GM18858 (cell line): Measurements from ENCODE around the gene IL2RG.

Experiments used
- ATAC-seq: cut with Tn5 transposase; IDR thresholded peaks from one replicate; pipeline ENCODE4 v1.9.1; 2021; ENCODE audit not compliant: unreplicated experiment

Gene IL2RG

GRCh38 chrX:71109051-71109450, 2.3 kb downstream of the IL2RG start:
- no peak for ATAC-seq

- no peak for ATAC-seq
Observed at GRCh38 chrX:71107762-71108360, 3.5 kb downstream of the IL2RG start.

GRCh38 chrX:71107245-71107644, 4.1 kb downstream of the IL2RG start:
- ATAC-seq: no peak

GRCh38 chrX:71106427-71106826, 5.0 kb downstream of the IL2RG start, which contains the start of gene CXorf65:
Gene CXorf65, minus strand, starts transcription at chrX:71106740. Its CDS starts 184 bp downstream, at chrX:71106556.
- ATAC-seq: no peak

- ATAC-seq: no peak
Observed at GRCh38 chrX:71105628-71106027, 5.7 kb downstream of the IL2RG start.

GRCh38 chrX:71103110-71103983, 8.0 kb downstream of the IL2RG start:
- ATAC-seq: no peak

- no peak for ATAC-seq
Observed at GRCh38 chrX:71102292-71102691, 9.1 kb downstream of the IL2RG start.

GRCh38 chrX:71100581-71101505, 10.5 kb downstream of the IL2RG start:
- no peak for ATAC-seq

GRCh38 chrX:71099736-71100135, 11.6 kb downstream of the IL2RG start:
- no peak for ATAC-seq

GRCh38 chrX:71098951-71099506, 12.3 kb downstream of the IL2RG start:
- no peak for ATAC-seq

- ATAC-seq: no peak
Observed at GRCh38 chrX:71098302-71098701, 13.1 kb downstream of the IL2RG start.

- no peak for ATAC-seq
Observed at GRCh38 chrX:71096760-71097032, 14.7 kb downstream of the IL2RG start.

- ATAC-seq: no peak
Observed at GRCh38 chrX:71095981-71096759, 15.2 kb downstream of the IL2RG start.

GRCh38 chrX:71095555-71095980, 15.8 kb downstream of the IL2RG start, which contains the start of gene FOXO4:
Gene FOXO4, plus strand, starts transcription at chrX:71095851. Its CDS starts 678 bp downstream, at chrX:71096529.
- ATAC-seq: peak; percentile 84

- no peak for ATAC-seq
Observed at GRCh38 chrX:71095033-71095432, 16.3 kb downstream of the IL2RG start.

- ATAC-seq: no peak
Observed at GRCh38 chrX:71091263-71091662, 20.1 kb downstream of the IL2RG start.

GRCh38 chrX:71085900-71086299, 25.5 kb downstream of the IL2RG start:
- ATAC-seq: no peak

GRCh38 chrX:71082822-71083221, 28.6 kb downstream of the IL2RG start:
- ATAC-seq: no peak

- no peak for ATAC-seq
Observed at GRCh38 chrX:71082124-71082647, 29.2 kb downstream of the IL2RG start.
